ENCODE measurements around the gene SLC25A4.

DNA sequence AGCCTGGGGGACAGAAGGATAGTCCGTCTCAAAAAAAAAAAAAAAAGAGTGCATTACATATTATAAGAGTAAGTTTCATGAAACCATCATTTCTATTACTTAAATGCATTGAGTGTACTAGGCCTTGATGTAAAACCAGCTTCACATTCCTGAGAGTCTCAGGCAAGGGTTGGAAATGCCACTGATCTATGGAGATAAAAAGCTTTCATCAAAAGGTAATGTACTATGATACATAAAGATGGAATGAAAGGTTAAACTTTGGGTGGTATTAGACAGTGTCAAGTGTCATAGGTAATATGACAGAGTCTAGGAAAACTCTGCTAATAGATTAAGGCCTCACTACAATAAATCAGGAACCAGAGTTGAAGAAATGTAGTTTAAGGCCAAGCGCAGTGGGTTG, 53.4 kb downstream of the SLC25A4 start:
- TF ChIP-seq, protein P1, sequence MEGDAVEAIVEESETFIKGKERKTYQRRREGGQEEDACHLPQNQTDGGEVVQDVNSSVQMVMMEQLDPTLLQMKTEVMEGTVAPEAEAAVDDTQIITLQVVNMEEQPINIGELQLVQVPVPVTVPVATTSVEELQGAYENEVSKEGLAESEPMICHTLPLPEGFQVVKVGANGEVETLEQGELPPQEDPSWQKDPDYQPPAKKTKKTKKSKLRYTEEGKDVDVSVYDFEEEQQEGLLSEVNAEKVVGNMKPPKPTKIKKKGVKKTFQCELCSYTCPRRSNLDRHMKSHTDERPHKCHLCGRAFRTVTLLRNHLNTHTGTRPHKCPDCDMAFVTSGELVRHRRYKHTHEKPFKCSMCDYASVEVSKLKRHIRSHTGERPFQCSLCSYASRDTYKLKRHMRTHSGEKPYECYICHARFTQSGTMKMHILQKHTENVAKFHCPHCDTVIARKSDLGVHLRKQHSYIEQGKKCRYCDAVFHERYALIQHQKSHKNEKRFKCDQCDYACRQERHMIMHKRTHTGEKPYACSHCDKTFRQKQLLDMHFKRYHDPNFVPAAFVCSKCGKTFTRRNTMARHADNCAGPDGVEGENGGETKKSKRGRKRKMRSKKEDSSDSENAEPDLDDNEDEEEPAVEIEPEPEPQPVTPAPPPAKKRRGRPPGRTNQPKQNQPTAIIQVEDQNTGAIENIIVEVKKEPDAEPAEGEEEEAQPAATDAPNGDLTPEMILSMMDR (conservative IDR thresholded peaks at IDR 0.05; ENCODE audit: low read length) = no peak
- TF ChIP-seq EZH2phosphoT487 (IDR thresholded peaks at IDR 0.05; ENCODE audit: borderline replicate concordance, low read depth, low read length) = no peak
